HL-60 (cell line): Measurements from ENCODE around the gene RILPL1.

Source experiments
- CTCF ChIP-seq: IDR thresholded peaks from one replicate; pipeline ENCODE4 v1.5.1; 2011; ENCODE audit warnings: low read length, control low read depth, inconsistent platforms; ENCODE audit not compliant: insufficient read depth
- GABPA ChIP-seq: IDR thresholded peaks from 2 replicates; pipeline ENCODE4 v1.6.1; 2012; ENCODE audit warnings: low read depth
- POLR2AphosphoS5 ChIP-seq: IDR thresholded peaks from 2 replicates; pipeline ENCODE4 v1.6.1; 2012; ENCODE audit warnings: low read depth
- REST ChIP-seq: IDR thresholded peaks from 2 replicates; pipeline ENCODE4 v1.6.1; 2012; ENCODE audit warnings: low read depth; ENCODE audit not compliant: insufficient replicate concordance

GRCh38 chr12:123472438-123472849 is 61.1 kb downstream of the RILPL1 start:
- TF ChIP-seq CTCF (no peak), GABPA (no peak), REST (no peak), POLR2AphosphoS5 (no peak)
